ENCODE results near the gene TAF1C. TPM values are rescaled to one million over a fixed set of nuclear protein-coding genes. Genes with fewer than 3 reads are reported as not detected.

The TAF1C gene
- total and polyA plus RNA-seq, 2 of the 4 experiments (the other 2 are of a cell fraction), result 7.3 to 35.5 TPM

GRCh38 chr16:84137769-84138357 lies 49.0 kb downstream of the TAF1C start:
- CTCF ChIA-PET, result interaction anchor here (0.9 kb wide), 1 partner anchor 58 kb away, joined by 3 read pairs; no protein-coding TSS in a partner anchor
- Histone ChIP-seq H3K27me3 (ENCODE audit: control insufficient read depth, insufficient read depth, low read length) (no peaks in the 10 kb centered on the region), H3K9me1 (ENCODE audit: insufficient read depth, low read length) (peaks cover 20% of the 10 kb centered on the region), H3K23ac (ENCODE audit: low read depth, low read length) (no peak overlapping the region; the same call in 1 of the 2 replicates), H3K9ac (ENCODE audit: low read depth, low read length) (no peak overlapping the region), H2BK120ac (ENCODE audit: low read depth, low read length) (no peak overlapping the region), H4K8ac (ENCODE audit: low read depth in 2 of 2, low read length in 2 of 2) (no peak overlapping the region), H4K91ac (ENCODE audit: insufficient read depth, low read depth, low read length) (no peak overlapping the region), H2BK5ac (ENCODE audit: low read depth, low read length, poor library complexity, severe bottlenecking) (no peak overlapping the region), H2BK15ac (ENCODE audit: low read depth, low read length) (no peak overlapping the region), H3K27ac (ENCODE audit: insufficient read depth, low read length) (no peak overlapping the region), H4K20me1 (ENCODE audit: insufficient read depth, low read length) (peaks cover 21% of the 10 kb centered on the region; the same call in 1 of the 2 replicates), H3K4me1 (ENCODE audit: control insufficient read depth, insufficient read depth, low read length) (peaks cover 25% of the 10 kb centered on the region), H2AK9ac (replicated peaks; ENCODE audit: low read depth, low read length, poor library complexity) (no peak overlapping the region), H3K4me2 (ENCODE audit: low read depth, low read length) (no peak overlapping the region), H3K4me3 (ENCODE audit: insufficient read depth, low read depth, low read length) (no peak overlapping the region), H2AK5ac (ENCODE audit: low read depth, low read length) (no peak overlapping the region), H2AFZ (replicated peaks; ENCODE audit: low read length, poor library complexity) (no peak overlapping the region), H2BK20ac (ENCODE audit: low read depth, low read length) (no peak overlapping the region), H3K14ac (replicated peaks; ENCODE audit: low read depth, low read length) (no peak overlapping the region), H4K5ac (ENCODE audit: low read depth, low read length) (no peak overlapping the region), H3K36me3 (ENCODE audit: control insufficient read depth, insufficient read depth, low read length) (no peaks in the 10 kb centered on the region), H3K9me3 (ENCODE audit: control insufficient read depth, insufficient read depth, low read length) (no peaks in the 10 kb centered on the region), H3K18ac (ENCODE audit: low read depth, low read length) (no peak overlapping the region), H3K79me1 (ENCODE audit: low read depth in 1 of 2, low read length in 2 of 2) (peaks cover 24 to 63% of the 10 kb centered on the region in 2 experiments), H3K4ac (ENCODE audit: low read depth, low read length) (no peak overlapping the region), H3K56ac (ENCODE audit: extremely low read depth, insufficient read depth, low read length) (no peak overlapping the region)
- ATAC-seq (ENCODE audit: low read depth) (no peak), DNase-seq (no peak)
- TF ChIP-seq RAD21 (IDR thresholded peaks at IDR 0.05; ENCODE audit: low read length), result no peak
- TF ChIP-seq MXI1 (IDR thresholded peaks at IDR 0.05; ENCODE audit: borderline replicate concordance, low read depth, low read length), result no peak
- no peak for TF ChIP-seq MAFK (IDR thresholded peaks at IDR 0.05; ENCODE audit: low read depth, low read length)
- no peak for TF ChIP-seq FOS (IDR thresholded peaks at IDR 0.05; ENCODE audit: low read depth, low read length)
- no peak for TF ChIP-seq CTCF (conservative IDR thresholded peaks at IDR 0.05; ENCODE audit: low read depth, low read length)
- no peak for TF ChIP-seq CHD1 (IDR thresholded peaks at IDR 0.05; ENCODE audit: low read depth, low read length)
- no CpG with 5 or more reads among the region's 7 CpGs for WGBS, 2 experiments (ENCODE audit: extremely low coverage in 2 of 2, insufficient read length in 1 of 2)
- in situ Hi-C loops (cut with MboI; ENCODE audit: low sequenced_read_pairs) (no loop called here), intact Hi-C loops (cut with micrococcal nuclease) (no loop called here), dilution Hi-C loops (cut with HindIII; ENCODE audit: low sequenced_read_pairs, unreplicated experiment) (no loop called here)
- BruUV-seq (replicated peaks), result no TSS peak
- POLR2A ChIA-PET (ENCODE audit: unreplicated experiment), result no interaction called here
